ENCODE data around the gene RPTOR.

The RPTOR gene

DNA sequence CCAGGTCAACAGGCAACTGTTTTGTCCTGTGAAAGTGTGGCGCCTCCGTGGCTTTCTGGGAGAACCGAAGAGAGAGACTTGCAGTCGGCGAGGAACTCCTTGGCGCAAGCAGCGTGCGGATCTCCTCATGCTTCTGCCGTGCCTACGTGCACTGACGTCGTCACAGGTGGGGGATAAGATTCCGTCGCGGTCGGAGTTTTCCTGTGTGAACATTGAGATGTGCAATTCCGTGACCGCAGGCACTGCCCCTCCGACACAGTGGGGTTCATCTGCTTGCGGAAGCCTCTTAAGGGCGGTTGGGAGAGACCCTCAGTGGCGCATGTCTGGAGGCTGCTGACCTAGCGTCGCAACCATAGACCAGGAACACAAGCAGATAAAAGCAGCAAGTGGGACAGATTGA, 234.7 kb downstream of the RPTOR start:
- no peak overlapping the region for H3K4me3 ChIP-seq (ENCODE audit: low read depth, low read length)

DNA sequence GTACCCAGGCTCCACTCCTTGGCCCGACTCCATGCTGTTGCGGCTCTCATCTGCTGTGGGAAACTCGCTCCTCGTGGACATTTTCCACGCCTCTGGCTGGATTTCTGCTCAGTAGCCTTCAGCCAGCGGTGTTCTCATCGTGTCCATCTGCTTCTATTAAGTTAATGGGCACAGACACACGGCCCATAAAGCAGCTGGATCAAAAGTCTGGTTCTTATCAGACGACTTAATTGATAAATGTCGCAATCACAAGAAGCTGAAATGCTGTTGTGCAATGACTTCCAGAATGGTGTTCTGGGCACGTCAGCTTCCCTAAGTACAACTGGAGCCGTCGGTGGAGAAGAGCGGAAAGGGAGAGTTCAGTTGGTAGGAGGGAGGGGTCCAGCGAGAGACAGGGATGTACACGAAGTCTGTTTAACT, 235.3 kb downstream of the RPTOR start:
- H3K4me3 ChIP-seq (ENCODE audit: low read depth, low read length): no peak overlapping the region

DNA sequence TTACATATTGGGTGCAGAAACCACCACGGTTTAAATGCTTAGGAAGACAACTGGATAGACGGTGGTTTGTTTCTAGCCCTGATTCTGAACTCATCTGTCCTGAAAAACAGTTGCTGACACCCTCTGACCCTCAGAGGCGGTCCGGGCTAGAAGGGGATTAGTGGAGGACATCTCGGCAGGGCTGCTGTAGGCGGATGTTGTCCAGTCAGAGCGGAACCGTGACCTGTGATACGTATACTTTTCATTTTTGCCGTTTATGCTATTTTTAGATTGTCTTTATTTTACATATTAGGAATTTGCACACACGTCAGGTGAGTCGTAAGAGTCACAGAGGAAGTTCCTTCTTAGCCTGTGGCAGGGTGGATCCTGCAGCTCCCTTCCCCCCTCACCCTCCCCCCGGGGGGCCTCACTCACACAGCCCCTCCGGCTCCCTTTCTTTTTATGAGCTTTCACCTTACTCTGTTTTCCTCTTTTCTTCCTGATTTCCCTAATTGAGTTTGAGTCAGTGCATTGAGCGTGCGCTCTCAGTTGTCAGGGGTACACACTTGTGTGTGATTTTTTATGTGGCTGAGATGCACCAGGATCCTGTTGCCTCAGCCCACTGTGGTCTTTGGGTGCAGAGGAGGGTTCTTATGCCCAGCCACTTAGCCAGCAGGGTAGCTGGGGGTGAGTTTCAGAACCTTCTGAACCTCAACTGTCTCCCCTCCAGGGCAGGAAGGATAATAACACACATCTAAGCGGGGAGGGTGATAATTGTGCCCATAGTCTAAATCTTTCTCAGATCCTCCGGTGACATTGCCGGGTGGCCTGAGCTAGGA, 236.0 kb downstream of the RPTOR start:
- no peak overlapping the region for H3K4me3 ChIP-seq (ENCODE audit: low read depth, low read length)

DNA sequence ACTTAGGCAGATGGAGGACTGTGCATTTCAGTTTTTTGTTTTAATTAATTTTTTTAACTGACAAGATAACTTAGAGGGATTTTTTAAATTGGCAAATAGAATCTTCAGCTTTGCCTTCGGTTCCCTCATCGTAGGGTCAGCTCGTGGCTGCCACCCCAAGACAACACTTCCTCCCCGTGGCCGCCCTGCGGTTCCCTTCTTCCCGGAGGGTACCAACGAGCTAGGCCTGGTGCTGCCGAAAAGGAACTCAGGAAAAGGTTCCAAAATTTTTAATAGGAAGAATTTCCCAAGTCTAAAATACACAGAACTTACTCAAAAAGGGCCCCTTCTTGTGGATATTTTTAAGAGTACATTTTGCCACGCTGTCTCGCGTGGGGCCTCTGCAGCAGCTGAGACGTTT, 236.6 kb downstream of the RPTOR start:
- no peak overlapping the region for H3K4me3 ChIP-seq (ENCODE audit: low read depth, low read length)

DNA sequence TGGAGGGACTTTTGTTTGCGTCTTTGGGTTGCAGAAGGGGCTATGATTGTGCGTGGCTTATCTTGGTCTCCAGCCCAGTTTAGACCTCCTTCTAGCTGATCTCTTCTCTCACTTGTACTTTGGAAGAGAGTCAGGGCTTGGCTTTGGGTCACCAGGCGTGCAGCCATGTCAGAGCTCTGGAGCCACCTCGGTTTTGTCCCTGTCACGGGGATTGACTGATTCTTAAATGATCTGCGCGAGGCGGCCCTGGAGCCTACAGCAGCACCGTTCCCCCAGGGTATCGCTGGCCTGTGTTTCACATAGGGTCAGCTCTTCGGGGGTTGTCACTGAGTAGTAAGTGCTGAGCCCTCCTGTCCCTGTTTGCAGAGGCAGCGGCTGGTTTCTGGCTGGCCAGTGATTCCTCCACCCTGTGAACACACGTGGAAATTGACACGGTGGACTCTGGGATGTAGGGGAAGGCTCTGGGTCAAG, 237.2 kb downstream of the RPTOR start:
- H3K4me3 ChIP-seq (ENCODE audit: low read depth, low read length): no peak overlapping the region

DNA sequence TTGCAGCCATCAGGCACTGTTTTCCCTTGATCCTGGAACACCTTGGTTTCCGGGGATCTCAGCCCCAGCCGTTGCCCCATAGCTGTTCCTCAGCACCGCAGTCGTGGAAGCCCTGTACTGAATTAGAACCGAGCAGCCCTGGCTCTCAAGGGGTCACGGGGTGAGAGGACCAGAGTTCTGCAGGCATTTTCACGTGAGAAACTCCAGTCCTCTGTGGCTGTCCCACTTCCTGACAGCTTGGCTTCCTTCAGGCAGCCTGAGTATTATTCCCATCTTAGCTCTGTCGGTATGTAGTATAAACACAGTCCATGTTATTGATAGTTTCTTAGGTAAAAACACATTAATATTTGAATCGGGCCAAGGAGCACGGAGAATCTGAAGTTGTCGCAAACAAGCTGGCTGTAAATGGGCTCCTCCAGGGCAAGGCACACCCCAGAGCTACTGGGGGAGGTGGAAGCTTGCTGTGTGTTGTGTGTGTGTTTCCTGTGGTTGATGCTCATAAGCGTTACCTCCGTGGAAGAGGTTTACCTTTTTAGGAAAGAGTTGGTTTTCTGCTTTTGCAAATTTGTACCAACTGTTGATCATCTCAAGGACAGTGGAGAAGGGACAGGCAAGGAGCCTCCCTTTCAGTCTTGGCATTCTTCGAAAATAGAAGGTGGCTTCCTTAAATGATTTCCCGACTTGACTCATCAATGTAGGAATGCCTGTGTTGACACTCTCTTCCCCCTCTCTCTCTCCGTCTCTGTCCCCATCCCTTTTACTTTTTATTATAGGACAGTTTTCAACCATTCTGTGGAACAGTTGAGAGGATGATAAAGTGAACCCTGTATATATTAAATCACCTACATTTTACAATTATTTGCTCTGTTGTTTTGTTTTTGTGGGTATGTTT, 238.1 kb downstream of the RPTOR start:
- H3K4me3 ChIP-seq (ENCODE audit: low read depth, low read length): no peak overlapping the region

DNA sequence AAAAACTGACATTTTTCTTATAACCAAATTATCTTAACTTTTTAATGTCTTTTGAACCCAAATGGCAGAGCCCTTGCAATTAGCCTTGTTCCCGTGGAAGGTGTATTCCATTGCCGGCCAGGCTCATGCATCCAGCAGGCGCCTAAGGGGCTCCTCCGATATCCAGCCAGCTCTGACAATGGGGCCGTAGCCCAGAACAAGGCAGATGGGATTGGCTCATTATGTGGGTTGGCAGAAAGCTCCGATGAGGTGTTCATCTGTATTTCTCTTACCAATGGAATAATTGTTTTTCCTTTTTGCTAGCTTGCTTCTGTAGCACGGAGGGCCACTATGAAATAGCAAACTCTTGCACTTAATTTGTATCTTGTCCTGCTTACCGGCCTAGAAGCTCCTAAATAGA, 238.8 kb downstream of the RPTOR start:
- no peak overlapping the region for H3K4me3 ChIP-seq (ENCODE audit: low read depth, low read length)

DNA sequence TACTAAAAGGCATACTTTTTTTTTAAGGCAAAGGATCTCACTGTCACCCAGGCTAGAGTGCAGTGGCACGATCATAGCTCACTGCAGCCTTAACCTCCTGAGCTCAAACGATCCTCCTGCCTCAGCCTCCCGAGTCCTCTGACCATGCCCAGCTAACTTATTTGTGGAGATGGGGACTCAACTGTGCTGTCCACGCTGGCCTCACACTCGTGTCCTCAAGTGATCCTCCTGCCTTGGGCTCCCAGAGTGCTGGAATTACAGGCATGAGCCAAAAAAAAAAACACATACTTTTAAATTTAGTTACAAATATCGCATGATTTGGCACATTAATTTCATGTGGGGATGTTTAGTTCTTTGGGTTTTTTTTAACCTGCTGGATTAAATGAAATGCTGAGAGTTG, 239.3 kb downstream of the RPTOR start:
- H3K4me3 ChIP-seq (ENCODE audit: low read depth, low read length): no peak overlapping the region

DNA sequence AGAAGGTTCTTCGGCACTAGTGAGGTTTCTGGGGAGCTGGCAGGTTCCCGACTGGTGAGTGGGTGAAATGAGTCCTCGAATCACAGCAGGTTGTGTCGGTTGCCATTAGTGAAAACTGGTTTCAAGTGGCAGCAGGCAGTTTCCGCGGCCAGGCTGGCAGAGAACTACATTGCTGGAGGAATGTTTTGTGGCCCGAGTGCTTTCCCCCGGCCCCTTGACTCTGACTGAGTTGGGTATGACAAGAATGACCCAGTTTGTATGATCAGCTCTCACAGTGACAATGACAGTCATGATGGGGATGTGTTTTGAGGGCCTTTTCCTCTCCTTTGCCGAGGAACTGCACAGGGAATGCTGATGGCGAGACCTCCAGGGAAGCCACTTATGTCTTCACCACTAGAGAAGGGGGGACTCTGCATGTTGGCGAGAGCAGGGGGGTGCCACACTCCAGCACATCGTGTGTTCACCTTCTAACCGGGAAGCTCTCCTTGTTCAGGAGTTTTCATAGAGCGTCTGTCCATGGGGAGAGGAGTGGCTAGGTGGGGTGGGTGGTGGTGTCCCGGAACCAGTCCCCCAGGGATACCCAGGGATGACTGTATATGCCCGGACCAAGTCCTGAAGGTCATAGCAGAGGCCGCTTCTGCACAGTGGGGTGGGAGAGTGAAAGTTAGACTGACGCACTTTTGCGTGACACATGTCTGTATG, 241.0 kb downstream of the RPTOR start:
- H3K4me3 ChIP-seq (ENCODE audit: low read depth, low read length): no peak overlapping the region

DNA sequence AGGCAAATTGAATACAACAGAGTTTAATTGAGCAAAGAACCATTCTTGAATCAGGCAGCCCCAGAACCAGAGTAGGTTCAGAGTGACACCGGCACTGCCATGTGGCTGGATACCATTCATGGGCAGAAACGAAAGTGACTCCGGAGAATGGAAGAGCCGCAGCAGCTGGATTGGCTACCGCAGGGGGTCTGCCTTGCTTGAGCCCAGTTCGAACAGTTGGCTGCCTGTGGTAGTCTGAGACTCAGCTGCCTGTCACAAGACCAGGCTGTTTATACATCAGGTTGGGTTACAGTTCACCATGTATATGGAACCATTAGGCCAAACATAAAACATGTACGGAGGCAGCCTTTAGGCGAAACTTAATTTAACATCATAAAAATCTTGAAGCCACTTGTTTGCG, 241.8 kb downstream of the RPTOR start:
- no peak overlapping the region for H3K4me3 ChIP-seq (ENCODE audit: low read depth, low read length)

DNA sequence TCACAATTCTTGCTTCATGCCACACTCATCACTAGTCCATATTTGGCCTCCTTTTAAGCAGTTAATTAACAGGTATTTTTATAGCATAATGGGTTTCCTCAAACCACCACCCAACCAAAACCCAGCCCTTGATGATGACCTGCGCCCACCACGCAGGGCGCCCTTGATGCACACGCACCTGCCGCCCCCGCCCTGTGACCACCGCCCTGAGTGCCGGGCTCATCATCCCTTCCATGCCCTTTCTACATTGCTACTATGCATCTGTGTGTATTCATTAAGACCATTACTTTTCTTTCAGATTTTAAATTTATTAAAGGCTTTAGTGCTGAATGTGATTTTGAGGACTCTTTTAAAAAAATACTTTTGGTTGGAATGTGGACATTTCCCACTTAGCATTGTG, 242.2 kb downstream of the RPTOR start:
- no peak overlapping the region for H3K4me3 ChIP-seq (ENCODE audit: low read depth, low read length)

DNA sequence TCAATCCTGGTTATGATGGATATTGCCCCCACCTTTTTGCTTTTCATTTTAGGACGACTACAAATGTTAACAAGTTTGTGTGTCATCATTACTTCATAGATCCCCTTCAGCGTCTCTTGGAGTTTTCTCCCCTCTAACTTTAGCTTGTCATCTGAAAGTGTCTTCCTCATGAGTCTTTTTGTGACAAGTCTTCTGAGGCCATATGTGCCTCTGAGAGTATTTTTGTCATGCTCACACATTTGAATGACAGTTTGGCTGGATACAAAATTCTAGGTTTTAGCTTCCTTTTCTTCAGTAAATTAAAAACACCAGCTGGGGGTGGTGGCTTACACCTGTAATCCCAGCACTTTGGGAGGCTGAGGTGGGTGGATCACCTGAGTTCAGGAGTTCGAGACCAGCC, 243.2 kb downstream of the RPTOR start:
- no peak overlapping the region for H3K4me3 ChIP-seq (ENCODE audit: low read depth, low read length)

DNA sequence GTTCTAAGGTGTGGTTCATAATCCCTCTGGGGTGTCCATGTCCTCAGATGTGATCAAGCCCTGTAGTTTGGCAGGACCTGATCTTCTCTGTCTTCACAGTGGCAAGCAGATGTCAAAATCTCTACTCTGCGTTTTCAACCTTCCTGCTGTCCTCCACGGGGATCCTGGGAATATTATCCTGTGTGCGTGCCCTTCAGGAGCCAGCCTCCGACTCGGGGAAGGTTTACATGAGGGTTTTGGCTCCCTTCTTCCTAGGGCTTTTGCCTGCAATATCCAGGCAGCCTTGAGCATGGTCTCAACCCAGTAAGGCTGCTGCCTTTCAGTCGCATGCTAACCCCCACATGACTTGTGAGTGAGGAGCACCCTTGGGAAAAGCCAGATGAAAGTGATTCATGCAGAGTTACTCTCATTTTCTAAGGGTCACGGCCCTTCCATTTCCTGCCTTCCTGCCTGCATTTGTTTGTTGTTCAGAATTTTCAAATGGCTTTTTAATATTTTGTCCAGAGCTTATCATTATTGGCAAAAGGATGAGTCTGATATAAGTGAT, 244.8 kb downstream of the RPTOR start:
- no peak overlapping the region for H3K4me3 ChIP-seq (ENCODE audit: low read depth, low read length)

DNA sequence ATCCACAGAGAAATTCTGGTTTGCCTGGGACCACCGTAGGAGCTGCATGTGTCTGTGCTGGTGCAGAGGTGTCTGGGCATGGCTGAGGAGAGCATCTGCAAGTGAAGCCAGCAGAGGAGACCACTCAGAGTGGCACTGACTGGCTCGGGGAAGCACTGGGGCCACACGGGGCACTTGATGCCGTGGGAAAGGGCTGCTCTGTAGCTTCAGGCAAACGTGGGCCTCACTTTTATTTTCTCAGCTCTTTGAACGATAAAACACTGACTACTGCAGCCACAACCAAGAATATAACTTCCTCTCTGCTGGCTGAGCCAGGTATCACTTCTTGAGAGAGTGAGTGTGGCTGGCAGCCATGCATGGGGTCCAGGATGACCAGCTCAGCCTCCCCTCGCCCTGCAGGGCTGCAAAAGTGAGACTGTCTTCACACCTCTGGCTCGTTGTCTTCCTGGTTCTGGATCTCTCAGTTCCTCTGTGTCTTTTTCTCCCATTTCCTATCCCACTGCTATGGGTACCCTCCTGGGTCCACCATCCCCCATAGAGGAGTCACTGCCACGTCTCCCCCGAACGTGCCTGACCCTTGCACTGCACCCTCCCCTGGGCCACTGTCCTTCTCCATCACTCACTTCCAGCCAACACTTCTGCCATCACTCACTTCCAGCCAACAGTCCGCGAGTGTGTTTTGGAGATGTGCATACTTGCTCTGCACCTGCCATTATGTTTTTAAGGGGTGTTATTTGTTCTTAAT, 245.6 kb downstream of the RPTOR start:
- no peak overlapping the region for H3K4me3 ChIP-seq (ENCODE audit: low read depth, low read length)

DNA sequence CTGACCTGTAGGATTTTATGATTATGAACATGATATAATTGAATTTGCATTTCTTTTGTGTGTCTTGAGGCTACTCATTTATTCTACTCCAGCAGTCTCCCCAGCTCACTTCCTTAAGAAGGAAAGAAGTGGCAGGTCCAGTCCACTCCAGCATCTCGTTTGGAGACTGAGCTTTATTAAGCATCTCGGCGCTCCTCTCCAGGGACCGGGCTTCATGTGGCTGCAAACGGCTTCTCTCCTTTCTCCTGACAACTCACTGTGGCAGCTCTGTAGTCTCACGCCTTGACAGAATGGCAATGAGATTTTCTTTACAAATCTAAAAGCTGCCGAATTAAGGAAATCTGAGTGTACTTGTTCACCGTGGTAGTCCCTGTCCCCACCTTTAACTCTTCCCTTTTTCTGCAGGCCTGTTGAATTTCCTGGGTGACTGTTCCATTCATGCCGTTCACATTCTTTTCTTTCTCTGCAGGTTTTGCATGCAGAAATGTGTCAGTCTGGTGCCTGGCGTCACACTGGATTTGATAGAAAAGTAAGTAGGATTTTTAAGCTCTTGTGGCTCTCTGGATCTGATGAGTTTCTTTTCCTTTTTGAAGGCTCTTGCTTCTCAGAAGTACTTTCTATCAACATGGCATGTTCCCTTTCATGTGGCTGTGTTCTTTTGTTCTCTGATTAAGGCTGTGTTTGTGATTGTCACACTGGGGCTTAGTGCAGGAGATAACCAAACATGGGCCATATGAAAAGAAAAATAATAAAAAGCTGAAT, 246.5 kb downstream of the RPTOR start:
- no peak overlapping the region for H3K4me3 ChIP-seq (ENCODE audit: low read depth, low read length)

DNA sequence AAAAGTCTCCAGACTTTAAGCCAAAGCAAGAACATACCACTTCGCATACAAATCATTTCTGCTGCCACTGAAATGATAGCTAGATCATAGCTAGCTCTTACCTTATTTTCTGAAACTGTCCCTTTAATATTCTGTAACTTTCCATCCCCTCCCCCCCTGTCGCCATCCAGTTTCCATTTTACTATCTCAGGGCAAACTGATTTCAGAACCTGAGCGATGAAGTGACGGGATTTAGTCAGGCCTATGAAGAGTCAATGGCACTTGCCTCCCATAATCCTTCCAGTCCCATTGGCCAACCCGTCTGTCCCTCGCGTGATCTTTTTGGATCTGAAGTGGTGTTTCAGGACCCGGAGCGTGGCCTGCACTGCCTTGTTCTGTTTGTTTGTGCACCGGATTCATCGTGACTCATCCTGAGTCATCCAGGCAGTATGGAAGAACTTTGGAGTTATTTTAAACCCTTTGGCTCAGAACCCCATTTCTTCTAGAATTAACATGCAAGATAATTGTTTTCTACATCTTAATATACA, 247.2 kb downstream of the RPTOR start:
- H3K4me3 ChIP-seq (ENCODE audit: low read depth, low read length): no peak overlapping the region

DNA sequence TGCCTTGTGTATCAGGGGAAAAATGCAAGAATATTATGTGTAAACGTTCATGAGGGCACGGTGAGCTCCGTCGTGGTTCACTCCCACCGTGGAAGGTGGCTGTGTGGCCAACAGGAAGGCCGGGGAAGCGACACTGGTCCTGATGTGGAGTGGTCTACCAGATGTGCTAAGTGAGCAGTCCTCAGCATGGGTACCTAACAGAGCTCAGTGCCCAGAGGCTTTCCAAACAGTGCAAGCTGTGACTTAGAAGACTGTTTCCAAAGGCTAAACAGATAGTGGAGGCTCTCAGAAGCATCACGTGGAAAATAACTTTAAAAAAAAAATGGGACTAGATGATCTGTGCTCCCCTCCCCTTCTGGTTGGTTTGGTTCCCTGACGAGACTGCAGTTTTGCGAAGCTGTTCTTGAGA, 247.7 kb downstream of the RPTOR start:
- H3K4me3 ChIP-seq (ENCODE audit: low read depth, low read length): no peak overlapping the region

DNA sequence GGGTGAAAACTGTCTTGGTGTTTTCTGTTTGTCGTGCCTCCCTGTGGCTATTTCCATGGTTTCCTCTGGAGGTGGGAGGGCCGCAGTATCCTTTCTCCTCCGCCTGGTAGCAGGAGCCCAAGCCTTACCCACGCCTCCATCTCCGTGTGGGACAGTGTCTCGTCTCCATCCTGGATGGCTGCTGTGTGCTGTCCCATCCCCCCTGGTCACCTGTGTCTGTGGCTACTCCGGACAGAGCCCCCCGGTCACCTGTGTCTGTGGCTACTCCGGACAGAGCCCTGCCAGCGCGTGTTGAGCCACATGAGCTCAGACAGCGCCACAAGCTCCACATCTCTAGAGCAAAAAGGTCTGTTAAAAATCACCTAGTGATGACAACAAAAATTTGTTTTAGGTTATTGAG, 248.8 kb downstream of the RPTOR start:
- no peak overlapping the region for H3K4me3 ChIP-seq (ENCODE audit: low read depth, low read length)

DNA sequence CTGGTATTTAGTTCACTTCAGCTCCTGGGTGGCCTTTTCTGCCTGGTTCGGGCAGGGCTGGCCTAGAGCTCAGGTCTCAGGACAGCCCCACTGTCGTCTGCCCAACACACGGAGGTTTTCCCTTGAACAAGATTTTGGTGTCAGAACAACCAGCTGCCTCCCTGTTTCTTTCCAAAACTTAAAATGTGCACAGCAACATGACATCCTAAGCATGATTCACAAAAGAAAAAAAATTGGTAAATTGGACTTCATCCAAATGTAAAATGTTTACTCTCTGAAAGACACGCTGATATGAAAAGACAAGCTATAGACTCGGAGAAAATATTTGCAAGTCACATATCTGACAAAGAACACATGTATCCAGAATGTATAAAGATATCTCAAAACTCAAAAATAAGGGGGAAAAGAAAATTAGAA, 249.2 kb downstream of the RPTOR start:
- H3K4me3 ChIP-seq (ENCODE audit: low read depth, low read length): no peak overlapping the region
